HG03439 (cell line): ENCODE measurements around the gene BSND.
A peak's percentile ranks its signal among the peaks of the same experiment; 100 is the strongest.

ENCODE experiments used
- ATAC-seq: cut with Tn5 transposase; IDR thresholded peaks from one replicate; pipeline ENCODE4 v1.9.1; 2021; ENCODE audit warnings: mild to moderate bottlenecking, moderate library complexity; ENCODE audit not compliant: unreplicated experiment

BSND gene

DNA sequence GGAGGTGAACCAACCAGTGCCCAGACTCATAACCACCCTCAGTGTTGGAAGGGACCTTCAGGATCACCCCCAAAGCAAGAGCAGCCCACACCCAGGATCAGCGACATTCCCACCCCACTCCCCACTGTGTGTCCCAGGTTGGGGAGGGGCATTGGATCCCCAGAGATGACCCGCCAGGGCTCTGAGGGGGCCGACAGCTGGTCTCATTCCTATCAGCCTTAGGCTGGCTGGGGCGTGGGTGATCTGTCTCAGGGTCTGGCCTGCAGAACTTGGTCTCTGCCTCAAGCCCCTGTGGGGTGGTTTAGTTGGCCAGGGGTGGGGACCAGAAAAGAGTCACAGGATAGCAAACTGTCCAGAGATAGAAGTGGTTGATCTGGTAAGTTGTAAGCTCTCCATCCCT lies 7.8 kb upstream of the BSND start:
- ATAC-seq, result no peak

DNA sequence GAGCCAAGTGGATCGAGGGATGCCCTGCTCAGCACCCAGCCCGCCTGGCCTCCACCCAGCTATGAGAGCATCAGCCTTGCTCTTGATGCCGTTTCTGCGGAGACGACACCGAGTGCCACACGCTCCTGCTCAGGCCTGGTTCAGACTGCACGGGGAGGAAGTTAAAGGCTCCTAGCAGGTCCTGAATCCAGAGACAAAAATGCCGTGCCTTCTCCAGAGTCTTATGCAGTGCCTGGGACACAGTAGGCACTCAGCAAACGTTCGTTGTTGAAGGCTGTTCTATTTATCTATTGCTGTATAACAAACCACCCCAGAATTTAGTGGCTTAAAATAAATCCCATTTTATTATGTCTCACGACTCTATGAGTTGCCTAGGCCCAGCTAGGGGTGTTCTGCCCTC lies 6.8 kb upstream of the BSND start:
- no peak for ATAC-seq

DNA sequence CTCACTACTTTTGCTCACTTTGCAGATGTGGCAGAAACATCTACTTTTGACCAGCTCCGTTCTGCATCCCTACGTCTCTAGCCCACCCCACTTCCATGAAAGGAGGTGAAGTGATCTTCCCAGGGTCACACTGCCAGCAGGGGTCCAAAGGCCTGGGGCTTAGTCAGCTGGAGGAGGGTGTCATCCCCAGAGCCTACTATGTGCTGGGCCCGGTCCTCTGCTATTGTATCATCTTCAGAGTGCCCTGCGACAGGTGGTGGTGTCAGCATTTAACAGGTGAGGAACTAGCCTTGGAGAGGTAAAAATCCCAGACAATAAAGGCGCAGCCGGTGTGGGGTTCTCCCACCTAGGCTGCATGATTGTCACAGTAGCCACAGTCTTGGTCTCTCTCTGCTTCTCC lies 5.6 kb upstream of the BSND start:
- ATAC-seq, result no peak

- no peak for ATAC-seq
These were observed 4.3 kb upstream of the BSND start for GRCh38 chr1:54994355-54994990.

DNA sequence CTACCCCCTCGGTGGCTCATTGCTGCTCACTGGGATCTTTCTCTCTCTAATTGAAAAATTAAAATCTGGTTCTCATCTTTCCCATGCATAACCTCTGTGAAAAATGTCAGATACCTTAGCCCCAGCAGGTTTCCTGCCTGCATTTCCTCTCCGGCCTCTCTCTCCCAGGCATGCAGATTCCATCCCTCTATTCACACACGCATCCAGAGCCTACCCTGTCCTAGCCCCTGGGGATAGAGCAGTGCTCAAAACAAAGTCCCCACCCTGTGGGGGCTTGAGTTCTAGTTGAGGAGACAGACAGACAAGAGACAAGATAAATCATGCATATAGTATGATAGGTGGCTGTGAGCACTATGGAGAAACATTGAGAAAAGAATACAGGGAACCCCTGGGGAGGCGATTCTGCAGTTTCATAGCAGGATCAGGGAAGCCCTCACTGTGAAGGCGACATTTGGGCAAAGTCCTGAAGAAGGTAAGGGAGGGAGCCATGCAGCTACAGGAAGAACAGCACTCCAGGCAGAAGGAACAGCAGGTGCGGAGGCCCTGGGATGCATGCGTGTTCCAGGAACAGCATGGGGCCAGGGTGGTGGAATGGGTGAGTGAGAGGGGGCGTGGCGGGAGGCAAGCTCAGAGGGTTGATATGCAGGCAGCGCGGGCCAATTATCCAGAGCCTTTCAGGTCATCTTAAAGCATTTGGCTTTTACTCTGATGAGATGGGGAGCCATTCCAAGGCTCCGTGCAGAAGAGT lies 3.5 kb upstream of the BSND start:
- no peak for ATAC-seq

DNA sequence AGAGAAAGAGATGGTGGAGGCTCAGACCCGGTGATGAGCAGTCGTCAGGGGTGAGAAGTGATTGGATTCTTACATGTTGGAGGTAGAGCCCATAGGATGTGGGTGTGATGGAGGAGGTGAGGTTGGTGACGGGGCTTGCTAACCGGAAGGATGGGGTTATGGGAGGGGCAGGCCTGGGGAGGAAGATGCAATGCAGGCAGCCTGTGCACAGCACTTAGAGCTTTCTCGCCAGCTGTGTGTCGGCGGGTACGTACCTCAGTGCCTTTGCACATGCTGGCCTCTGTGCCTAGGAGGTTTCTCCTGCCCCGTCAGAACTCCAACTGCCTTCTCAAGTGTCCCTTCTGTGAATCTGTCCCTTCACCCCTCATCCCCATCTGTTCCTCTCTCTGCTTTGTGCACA lies 2.9 kb upstream of the BSND start:
- no peak for ATAC-seq

DNA sequence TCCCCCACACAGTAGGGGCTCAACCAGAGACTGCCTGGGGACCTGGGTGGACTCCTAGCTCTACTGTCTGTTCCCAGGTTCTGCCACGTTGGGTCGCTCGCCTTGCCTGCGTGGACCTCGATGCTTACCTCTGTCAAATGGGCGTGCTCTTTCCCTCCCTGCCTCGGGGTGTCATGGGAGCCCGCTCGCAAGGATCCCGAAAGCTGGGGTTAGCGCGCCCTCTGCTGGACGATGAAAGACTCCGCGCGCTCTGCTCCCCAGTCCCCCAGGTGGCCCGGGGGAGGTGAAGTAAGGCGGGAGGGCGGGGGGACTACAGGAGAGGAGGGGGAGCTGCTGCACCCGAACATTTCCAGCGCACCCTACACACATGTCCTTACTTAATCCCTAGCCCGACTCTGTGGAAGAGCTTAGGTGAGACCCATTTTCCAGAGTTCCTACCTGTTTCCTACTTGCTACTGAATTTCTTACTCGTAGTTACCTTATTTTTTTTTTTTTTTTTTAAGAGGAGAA lies 2.3 kb upstream of the BSND start:
- peak; percentile 53 for ATAC-seq

DNA sequence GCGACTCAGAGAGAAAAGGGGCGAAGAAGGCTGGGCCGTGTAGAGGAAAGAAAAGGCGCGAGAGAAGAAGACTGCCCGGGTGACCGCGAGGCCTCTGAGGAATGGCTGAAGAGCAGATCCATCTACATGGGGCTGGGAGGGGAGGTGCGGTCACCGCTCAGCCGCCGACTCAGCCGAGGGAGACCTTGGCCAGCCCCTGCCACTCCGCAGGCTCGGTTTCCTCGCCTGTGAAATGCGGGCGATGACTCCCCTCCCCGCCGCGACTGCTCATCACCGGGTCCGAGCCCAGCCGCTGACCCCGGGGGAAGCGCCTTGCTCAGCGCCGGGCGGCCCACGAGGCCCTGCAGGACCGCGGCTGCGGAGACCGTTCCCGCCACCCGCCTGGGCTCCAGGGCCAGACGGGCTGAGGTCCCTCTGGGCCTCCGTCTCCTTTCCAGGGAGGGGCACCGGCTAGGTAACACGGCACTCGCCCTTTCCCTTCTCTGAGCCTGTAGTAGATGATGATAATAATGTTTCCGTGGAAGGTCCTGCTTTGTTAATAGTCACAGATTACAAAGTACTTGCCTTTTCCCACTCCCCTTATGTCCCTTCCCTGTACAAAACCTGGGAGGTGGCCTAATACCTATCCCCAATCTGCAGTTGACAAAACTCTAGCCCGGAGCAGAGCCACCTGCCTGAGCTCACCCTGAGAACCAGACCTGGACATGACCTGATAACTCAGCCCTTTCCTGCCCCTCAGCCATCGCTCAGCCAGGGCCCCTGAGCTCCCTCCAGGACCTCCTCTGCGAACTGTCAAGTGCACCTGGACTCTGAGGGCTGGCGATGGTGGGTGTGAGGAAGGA lies 1.6 kb upstream of the BSND start:
- no peak for ATAC-seq

- ATAC-seq, result no peak
These were observed 1.1 kb upstream of the BSND start for GRCh38 chr1:54997711-54997986.

GRCh38 chr1:54998100-54998499 lies 633 bp upstream of the BSND start:
- ATAC-seq, result no peak

- ATAC-seq, result no peak
These were observed 1.7 kb downstream of the BSND start for GRCh38 chr1:55000110-55001085.

DNA sequence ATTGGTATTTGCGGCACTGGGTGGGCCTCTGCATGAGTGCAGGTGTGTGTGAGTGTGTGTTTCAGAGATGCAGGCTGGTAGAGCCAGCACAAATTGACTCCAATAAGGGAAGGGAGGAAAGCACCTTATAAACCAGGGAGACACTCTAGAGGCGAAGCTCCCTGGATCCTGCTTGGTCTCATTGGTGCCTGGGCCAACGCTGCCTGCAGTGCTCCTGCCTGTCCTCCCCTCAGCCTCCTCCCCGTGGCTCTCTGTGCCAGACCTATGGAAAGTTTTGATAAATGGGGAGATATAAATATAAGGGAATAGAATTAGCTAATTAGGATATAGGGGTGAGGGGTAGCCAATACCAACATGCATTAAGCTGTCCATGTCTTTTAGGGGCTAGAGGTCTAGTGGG lies 2.6 kb downstream of the BSND start:
- ATAC-seq, result no peak

GRCh38 chr1:55002686-55003085 lies 4.0 kb downstream of the BSND start:
- no peak for ATAC-seq

DNA sequence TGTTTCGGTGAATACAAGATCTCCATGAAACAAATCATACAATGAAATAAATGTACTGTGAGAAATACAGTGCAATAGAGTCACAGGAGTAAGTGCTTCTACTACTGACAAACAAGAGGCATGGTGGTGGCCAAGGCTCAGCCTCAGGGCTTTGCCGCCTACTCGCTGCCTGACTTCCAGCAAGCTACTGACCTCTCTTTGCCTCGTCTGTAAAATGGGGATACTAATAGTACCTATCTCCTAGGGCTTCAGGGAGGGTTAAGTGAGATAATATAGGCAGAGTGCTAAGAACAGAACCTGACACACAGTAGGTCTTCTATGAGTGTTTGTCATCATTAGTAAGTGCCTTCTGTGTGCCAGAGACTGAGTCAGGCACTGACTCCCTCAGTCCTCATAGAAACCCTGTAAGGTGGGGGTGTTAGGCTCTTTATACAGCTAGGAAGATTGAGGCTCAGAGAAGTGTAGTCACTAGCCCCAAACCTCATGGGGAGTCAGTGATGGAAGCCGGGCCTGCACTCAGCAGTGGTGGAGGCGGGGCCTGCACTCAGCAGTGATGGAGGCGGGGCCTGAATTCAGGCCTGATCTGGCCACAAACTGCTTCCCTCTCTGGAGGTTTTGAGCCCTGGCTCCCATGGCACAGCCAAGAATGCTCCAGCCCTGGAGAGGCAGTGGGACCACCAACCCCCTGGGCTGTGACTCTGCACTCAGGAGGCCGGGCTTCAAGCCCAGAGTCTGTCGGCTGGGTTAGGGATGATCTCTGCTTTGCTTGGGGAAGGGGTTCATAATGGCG lies 6.8 kb downstream of the BSND start:
- ATAC-seq, result no peak

- no peak for ATAC-seq
These were observed 8.2 kb downstream of the BSND start for GRCh38 chr1:55006931-55007330.

DNA sequence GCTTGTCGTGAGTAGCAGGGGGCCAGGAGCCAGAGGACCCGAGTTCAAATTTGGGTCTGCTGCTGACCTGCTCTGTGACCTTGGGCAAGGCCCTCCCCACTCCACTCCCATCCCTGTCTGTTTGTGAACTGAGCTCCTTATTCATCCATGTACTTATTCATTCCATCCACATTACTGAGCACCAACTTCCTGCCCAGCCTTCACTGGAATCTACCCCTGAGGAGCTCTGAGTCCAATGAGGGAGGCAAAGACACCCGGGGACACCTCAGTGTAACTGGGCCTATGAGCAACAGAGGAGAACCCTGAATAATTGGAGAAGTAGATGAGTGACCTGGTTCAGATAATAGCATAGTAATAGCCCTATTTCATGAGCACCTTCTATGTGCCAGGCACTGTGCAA lies 8.9 kb downstream of the BSND start:
- no peak for ATAC-seq

GRCh38 chr1:55010194-55010886 lies 11.6 kb downstream of the BSND start:
- ATAC-seq, result no peak

DNA sequence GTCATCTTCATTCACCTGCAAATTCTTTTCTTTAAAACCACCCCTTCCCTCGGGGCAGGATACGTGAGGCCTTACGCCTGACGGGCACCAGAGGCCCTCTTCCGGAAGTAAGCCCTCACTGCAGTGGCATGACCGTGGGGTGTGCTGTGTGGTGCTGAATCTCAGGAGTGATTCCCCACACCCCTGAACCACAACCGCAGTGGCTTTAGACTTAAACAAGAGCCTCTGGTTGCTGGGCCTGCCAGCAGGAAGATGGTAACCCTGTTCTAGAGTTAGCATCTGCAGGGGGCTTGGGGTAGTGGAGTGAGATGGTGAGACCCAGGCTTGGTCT lies 12.1 kb downstream of the BSND start:
- ATAC-seq, result no peak

DNA sequence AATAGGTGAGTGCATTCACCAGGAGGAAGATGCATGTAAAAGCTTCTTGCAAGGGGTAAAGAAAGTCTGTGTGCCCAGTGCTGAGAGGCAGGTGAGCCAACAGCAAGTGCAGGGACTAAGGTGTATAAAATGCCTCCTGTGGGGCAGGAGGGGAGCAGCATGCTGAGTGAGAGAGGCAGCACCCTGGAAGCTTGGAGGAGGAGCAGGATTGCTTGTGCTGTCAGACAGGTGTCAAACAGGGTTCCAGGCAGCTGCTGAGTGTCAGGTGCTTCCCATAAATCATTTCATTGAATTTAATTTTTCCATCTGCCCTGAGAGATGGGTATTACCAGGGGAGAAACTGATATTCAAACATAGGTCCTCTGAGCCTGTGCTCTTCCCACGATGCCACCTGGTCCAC lies 13.9 kb downstream of the BSND start:
- ATAC-seq, result no peak

- ATAC-seq, result no peak
These were observed 16.4 kb downstream of the BSND start for GRCh38 chr1:55015123-55015522.
